ENCODE data around the gene NOXO1. TPM values are rescaled to one million over a fixed set of nuclear protein-coding genes. Genes with fewer than 3 reads are reported as not detected.

NOXO1 gene
- total and polyA plus RNA-seq, 8 donors, result 0.35 to 1.6 (median 0.58) TPM; not detected in 1

DNA sequence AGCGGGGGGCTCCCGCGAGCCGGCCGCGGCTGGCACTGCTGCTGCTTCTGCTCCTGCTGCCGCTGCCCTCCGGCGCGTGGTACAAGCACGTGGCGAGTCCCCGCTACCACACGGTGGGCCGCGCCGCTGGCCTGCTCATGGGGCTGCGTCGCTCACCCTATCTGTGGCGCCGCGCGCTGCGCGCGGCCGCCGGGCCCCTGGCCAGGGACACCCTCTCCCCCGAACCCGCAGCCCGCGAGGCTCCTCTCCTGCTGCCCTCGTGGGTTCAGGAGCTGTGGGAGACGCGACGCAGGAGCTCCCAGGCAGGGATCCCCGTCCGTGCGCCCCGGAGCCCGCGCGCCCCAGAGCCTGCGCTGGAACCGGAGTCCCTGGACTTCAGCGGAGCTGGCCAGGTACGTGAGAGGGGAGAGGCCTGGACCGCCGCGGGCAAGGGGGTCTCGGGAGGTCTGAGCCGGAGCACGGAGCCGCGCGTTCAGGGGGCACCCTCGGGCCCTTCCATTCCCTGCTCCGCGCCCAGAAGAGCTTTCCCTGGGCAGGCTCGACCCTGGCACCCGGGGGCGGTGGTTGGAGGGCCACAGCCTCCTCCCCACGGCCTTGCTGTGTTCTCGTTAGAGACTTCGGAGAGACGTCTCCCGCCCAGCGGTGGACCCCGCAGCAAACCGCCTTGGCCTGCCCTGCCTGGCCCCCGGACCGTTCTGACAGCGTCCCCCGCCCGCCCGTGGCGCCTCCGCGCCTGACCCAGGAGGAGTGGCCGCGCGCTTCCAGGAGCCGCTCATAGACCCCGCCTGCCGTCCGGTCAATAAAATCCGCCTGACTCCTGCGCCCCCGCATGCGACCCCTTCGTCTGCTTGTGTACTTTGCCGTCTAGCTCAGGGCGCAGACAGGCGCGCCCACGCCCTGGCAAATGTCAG is 38.9 kb upstream of the NOXO1 start:
- no peak overlapping the region for H3K27ac ChIP-seq
- FAIRE-seq, result no peak
- no peaks in the 10 kb centered on the region for H3K9me3 ChIP-seq
- no peaks in the 10 kb centered on the region for H3K36me3 ChIP-seq
- peak overlapping the region in 1 of 4 donors; percentile 14 for H3K4me3 ChIP-seq
- ATAC-seq, result no peak
- H3K4me1 ChIP-seq, result peaks cover 0 to 10% (median 4%) of the 10 kb centered on the region in 3 donors
- 2 to 3% methylated on average over 89 to 96 of the region's 96 CpGs for WGBS, 2 donors
- peak in 1 of 6 donors; percentile 77 for DNase-seq
- intact Hi-C loops (cut with DNase I), result loop anchor here in 1 of 3 donors (5.0 kb wide), 1 partner anchor 122 kb away; no protein-coding TSS in a partner anchor
- no peak for TF ChIP-seq CTCF (IDR thresholded peaks at IDR 0.05)
- H3K27me3 ChIP-seq, result peaks cover 0 to 7% (median 0%) of the 10 kb centered on the region in 4 donors

DNA sequence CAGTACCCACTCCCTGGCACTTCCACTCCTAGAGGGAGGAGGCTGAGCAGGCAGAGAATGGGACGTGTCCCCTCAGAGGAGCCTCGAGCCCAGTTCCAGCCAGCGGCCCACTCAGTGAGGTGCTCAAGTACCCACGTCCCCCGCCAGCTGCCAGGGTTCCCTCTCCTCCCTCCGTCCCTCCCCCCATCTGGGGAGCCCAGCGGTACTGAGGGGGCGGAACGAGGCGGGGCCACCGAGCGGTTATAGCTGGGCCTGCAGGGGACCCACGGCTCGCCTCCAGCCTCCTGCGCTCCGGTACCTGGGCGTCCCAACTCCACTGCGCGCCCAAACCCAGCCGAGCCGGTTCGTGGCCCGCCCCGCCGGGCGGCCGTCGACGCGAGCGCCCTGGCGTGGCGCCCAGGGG is 38.2 kb upstream of the NOXO1 start, which contains the start of gene NPW:
NPW (plus strand) TSS at position 268 of the 403 bp plus-strand sequence.
- no peak for TF ChIP-seq CTCF (IDR thresholded peaks at IDR 0.05)
- H3K27ac ChIP-seq, result no peak within 1 kb of the TSS
- DNase-seq, result peak in 2 of 6 donors; percentile 28 to 68
- H3K27me3 ChIP-seq, result peaks cover 0 to 7% (median 0%) of the 10 kb centered on the region in 4 donors
- ATAC-seq, result no peak
- no peaks in the 10 kb centered on the region for H3K36me3 ChIP-seq
- no peak for FAIRE-seq
- 2% methylated on average over 22 to 33 of the region's 33 CpGs for WGBS, 2 donors
- H3K4me1 ChIP-seq, result peaks cover 0 to 10% (median 4%) of the 10 kb centered on the region in 3 donors
- peak within 1 kb of the TSS in 1 of 4 donors; percentile 14 for H3K4me3 ChIP-seq
- intact Hi-C loops (cut with DNase I), result no loop called here
- no peaks in the 10 kb centered on the region for H3K9me3 ChIP-seq

DNA sequence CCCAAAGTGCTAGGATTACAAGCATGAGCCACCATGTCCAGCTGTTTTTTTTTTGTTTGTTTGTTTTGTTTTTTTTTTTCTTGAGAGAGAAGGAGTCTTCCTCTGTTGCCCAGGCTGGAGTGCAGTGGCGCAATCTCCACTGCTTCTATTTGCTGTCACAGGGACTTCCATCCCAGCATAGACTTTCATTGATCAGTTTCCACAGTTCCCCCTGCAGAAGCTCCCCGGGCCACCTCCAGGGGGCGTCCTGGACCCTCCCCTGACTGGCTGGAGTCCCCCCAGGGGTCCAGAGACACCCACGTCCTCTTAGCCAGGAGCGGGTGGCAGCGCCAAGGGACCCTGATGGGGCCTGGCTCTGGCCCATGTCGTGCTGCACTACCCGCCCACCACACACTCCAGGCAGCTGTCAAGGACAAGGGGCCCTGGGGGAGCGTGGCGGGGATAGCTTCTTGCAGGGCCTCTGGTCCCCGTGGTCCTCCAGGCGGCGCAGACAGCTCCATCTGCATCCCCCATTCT is 35.2 kb upstream of the NOXO1 start:
- WGBS, 2 donors, result 49 to 50% methylated on average over 13 of the region's 13 CpGs
- Histone ChIP-seq H3K4me3 (no peak overlapping the region), H3K27ac (no peak overlapping the region), H3K9me3 (no peaks in the 10 kb centered on the region), H3K36me3 (no peaks in the 10 kb centered on the region), H3K4me1 (peaks cover 0 to 10% (median 4%) of the 10 kb centered on the region in 3 donors), H3K27me3 (peaks cover 0 to 7% (median 0%) of the 10 kb centered on the region in 4 donors)
- intact Hi-C loops (cut with DNase I), result no loop called here
- DNase-seq (peak in 1 of 6 donors; percentile 47), FAIRE-seq (no peak), ATAC-seq (no peak)
- TF ChIP-seq CTCF (IDR thresholded peaks at IDR 0.05), result no peak

GRCh38 chr16:2015947-2016208 is 34.6 kb upstream of the NOXO1 start:
- intact Hi-C loops (cut with DNase I), result no loop called here
- no peak for TF ChIP-seq CTCF (IDR thresholded peaks at IDR 0.05)
- Histone ChIP-seq H3K27ac (no peak overlapping the region), H3K36me3 (no peaks in the 10 kb centered on the region), H3K4me3 (no peak overlapping the region), H3K4me1 (peaks cover 0 to 10% (median 4%) of the 10 kb centered on the region in 3 donors), H3K9me3 (no peaks in the 10 kb centered on the region), H3K27me3 (peaks cover 0 to 7% (median 0%) of the 10 kb centered on the region in 4 donors)
- 86 to 89% methylated on average over 7 of the region's 7 CpGs for WGBS, 2 donors
- no peak for DNase-seq
- no peak for FAIRE-seq
- ATAC-seq, result no peak

Measured in pancreas (tissue), 10 donors.